Peyer's patch (tissue), 4 donors: Measurements from ENCODE around the gene GPR146. TPM values are rescaled to one million over a fixed set of nuclear protein-coding genes. Genes with fewer than 3 reads are reported as not detected.

Experiments
- DNase-seq, 3 donors: peaks; one replicate each; pipeline ENCODE4 v3.0.0-alpha.2; 2017 to 2019
- H3K27ac ChIP-seq, 4 donors: fragments of 200-600 bp; sonication (generic); one replicate each; pipeline ENCODE4 v1.5.1; 2016 to 2019
- H3K27me3 ChIP-seq, 2 donors: fragments of 200-600 bp; sonication (generic); one replicate each; pipeline ENCODE4 v1.5.1; 2019
- H3K36me3 ChIP-seq, 3 donors: fragments of 200-600 bp; sonication (generic); one replicate each; pipeline ENCODE4 v1.5.1; 2016 to 2019
- H3K4me1 ChIP-seq, 4 donors: fragments of 200-600 bp; sonication (generic); one replicate each; pipeline ENCODE4 v1.5.1; 2016 to 2019
- H3K4me3 ChIP-seq, 4 donors: fragments of 200-600 bp; sonication (generic); 1 replicate in 3 of 4; 2 replicates in 1 of 4; pipeline ENCODE4 v1.5.1; 2016 to 2019; ENCODE audit warnings: mild to moderate bottlenecking in 1 of 4
- H3K9me3 ChIP-seq, 4 donors: fragments of 200-600 bp; sonication (generic); one replicate each; pipeline ENCODE4 v1.5.1; 2016 to 2019; ENCODE audit warnings: mild to moderate bottlenecking in 1 of 4
- CTCF ChIP-seq, 6 experiments: fragments of 450-650 bp in 4 of 6; fragments of 200-600 bp in 2 of 6; sonication (generic) in 1 of 6; IDR thresholded peaks; one replicate each; pipeline ENCODE4 v1.5.1; 2017 to 2019; ENCODE audit warnings: antibody characterized with exemption in 6 of 6, mild to moderate bottlenecking in 3 of 6, moderate library complexity in 1 of 6
- POLR2A ChIP-seq, 2 donors: fragments of 450-650 bp; IDR thresholded peaks; one replicate each; pipeline ENCODE4 v1.5.1; 2017; ENCODE audit warnings: antibody characterized with exemption in 2 of 2, mild to moderate bottlenecking in 2 of 2, moderate library complexity in 2 of 2
- total RNA-seq, 4 donors: library from RNA; depleted of rRNA; stranded (reverse); fragments of >200 nt; gene quantifications; one replicate each; pipeline ENCODE4 v1.1.0, GENCODE V29; 2016

GPR146 gene
- total RNA-seq, 4 donors from 2014 or later = 1.4 to 13.2 (median 4.4) TPM

DNA sequence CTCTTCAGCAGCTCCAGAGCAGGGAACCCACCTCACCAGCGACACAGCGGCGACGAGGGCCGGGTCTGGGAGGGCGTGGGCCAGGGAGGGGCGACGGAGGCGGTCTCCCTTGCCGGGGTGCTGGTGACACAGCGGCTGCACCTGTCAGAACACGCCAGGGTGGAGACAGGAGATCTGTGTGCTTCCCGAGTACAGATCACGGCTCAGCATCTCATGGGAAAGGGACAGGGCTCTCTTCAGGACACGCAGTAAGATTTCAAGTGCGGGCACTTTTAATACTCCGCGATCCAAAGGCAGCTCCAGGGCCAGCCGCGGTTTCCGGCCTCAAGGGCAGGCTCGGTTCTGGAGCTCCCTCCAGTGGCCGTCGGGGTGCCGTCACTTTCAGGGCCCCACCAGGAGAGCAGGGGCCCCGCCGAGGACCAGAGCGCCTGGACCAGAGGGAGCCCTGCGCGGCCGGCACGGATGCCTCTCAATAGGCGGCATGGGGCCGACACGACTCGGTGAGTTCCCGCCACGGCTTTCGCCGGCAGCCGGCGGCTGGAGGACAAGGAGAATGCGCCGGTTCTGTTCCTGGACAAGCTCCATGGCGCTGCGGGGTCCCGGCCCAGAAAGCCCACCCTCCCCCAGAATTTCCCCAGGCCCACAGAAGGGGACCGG is 21.4 kb downstream of the GPR146 start:
- Histone ChIP-seq H3K27ac (no peak overlapping the region), H3K4me3 (peak overlapping the region in 3 of 4 donors; percentile 7 to 34 (median 31)), H3K9me3 (no peaks in the 10 kb centered on the region), H3K27me3 (no peaks in the 10 kb centered on the region), H3K36me3 (no peaks in the 10 kb centered on the region), H3K4me1 (peaks cover 0 to 13% (median 5%) of the 10 kb centered on the region in 4 donors)
- DNase-seq = peak; percentile 82 to 94 (median 89)
- TF ChIP-seq POLR2A (IDR thresholded peaks at IDR 0.05) = no peak
- peak; percentile 90 to 98 (median 96) for TF ChIP-seq CTCF (IDR thresholded peaks at IDR 0.05)

- Histone ChIP-seq H3K36me3 (no peaks in the 10 kb centered on the region), H3K4me1 (peaks cover 0 to 13% (median 5%) of the 10 kb centered on the region in 4 donors), H3K27me3 (no peaks in the 10 kb centered on the region), H3K27ac (no peak overlapping the region), H3K4me3 (peak overlapping the region in 1 of 4 donors; percentile 31), H3K9me3 (no peaks in the 10 kb centered on the region)
- DNase-seq = no peak
- TF ChIP-seq CTCF (IDR thresholded peaks at IDR 0.05) (no peak), POLR2A (IDR thresholded peaks at IDR 0.05) (no peak)
These were observed 21.9 kb downstream of the GPR146 start for GRCh38 chr7:1066242-1066588.

- H3K4me3 ChIP-seq = no peak overlapping the region
- H3K4me1 ChIP-seq = peaks cover 0 to 13% (median 5%) of the 10 kb centered on the region in 4 donors
- H3K27ac ChIP-seq = no peak overlapping the region
- H3K36me3 ChIP-seq = no peaks in the 10 kb centered on the region
- H3K27me3 ChIP-seq = no peaks in the 10 kb centered on the region
- TF ChIP-seq CTCF (IDR thresholded peaks at IDR 0.05) = no peak
- TF ChIP-seq POLR2A (IDR thresholded peaks at IDR 0.05) = no peak
- H3K9me3 ChIP-seq = no peaks in the 10 kb centered on the region
- no peak for DNase-seq
These were observed 23.7 kb downstream of the GPR146 start for GRCh38 chr7:1068013-1068412.

- no peak for TF ChIP-seq CTCF (IDR thresholded peaks at IDR 0.05)
- TF ChIP-seq POLR2A (IDR thresholded peaks at IDR 0.05) = no peak
- DNase-seq = no peak
These were observed 24.3 kb downstream of the GPR146 start for GRCh38 chr7:1068619-1069018.

DNA sequence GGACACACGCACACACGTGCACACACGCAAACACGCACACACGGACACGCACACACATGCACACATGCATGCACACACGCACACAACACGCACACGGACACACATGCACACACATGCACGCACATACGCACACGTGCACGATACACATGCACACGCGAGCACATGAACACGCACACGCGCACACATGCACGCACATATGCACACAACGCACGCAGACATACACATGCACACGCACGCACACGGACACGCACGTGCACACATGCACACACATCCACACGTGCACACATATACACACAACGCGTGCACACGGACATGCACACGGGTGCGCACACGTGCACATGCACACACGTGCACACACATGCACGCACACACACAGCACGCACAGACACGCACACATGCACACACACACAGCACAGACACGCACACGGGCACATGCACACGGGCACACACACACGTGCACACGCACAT is 26.2 kb downstream of the GPR146 start:
- no peak for DNase-seq
- Histone ChIP-seq H3K27me3 (no peaks in the 10 kb centered on the region), H3K4me1 (peaks cover 0 to 6% (median 3%) of the 10 kb centered on the region in 4 donors), H3K4me3 (no peak overlapping the region), H3K9me3 (no peaks in the 10 kb centered on the region), H3K36me3 (no peaks in the 10 kb centered on the region), H3K27ac (no peak overlapping the region)
- no peak for TF ChIP-seq CTCF (IDR thresholded peaks at IDR 0.05)
- no peak for TF ChIP-seq POLR2A (IDR thresholded peaks at IDR 0.05)

More at GRCh38 chr7:1068619-1069018, 24.3 kb downstream of the GPR146 start:
- Histone ChIP-seq H3K36me3 (no peaks in the 10 kb centered on the region), H3K27ac (no peak overlapping the region), H3K9me3 (no peaks in the 10 kb centered on the region), H3K4me1 (peaks cover 0 to 13% (median 5%) of the 10 kb centered on the region in 4 donors), H3K27me3 (no peaks in the 10 kb centered on the region), H3K4me3 (no peak overlapping the region)
